Heart right ventricle (tissue), 16 donors: Measurements from ENCODE around the gene GRP. TPM values are rescaled to one million over a fixed set of nuclear protein-coding genes. Genes with fewer than 3 reads are reported as not detected.

Experiments
- ATAC-seq, 8 donors: fragments of 200-7000 bp; cut with Tn5 transposase; one replicate each; pipeline ENCODE4 v1.9.1; 2020; ENCODE audit warnings: mild to moderate bottlenecking in 8 of 8, moderate library complexity in 8 of 8, moderate number of reproducible peaks in 1 of 8
- DNase-seq, 2 donors: peaks; one replicate each; pipeline ENCODE4 v3.0.0-alpha.2; 2020
- H3K27ac ChIP-seq, 10 donors: fragments of 200-600 bp; sonication (generic) in 2 of 10; one replicate each; pipeline versions ENCODE4 v1.5.0 to v1.8.0; 2020 to 2022; ENCODE audit warnings: mild to moderate bottlenecking in 3 of 10
- H3K27me3 ChIP-seq, 7 donors: fragments of 200-600 bp; one replicate each; pipeline ENCODE4 v1.8.0; 2021 to 2022; ENCODE audit warnings: mild to moderate bottlenecking in 2 of 7
- H3K36me3 ChIP-seq, 9 donors: fragments of 200-600 bp; sonication (generic) in 1 of 9; one replicate each; pipeline versions ENCODE4 v1.5.0 to v1.8.0; 2020 to 2022; ENCODE audit warnings: mild to moderate bottlenecking in 2 of 9
- H3K4me1 ChIP-seq, 9 donors: fragments of 200-600 bp; sonication (generic) in 1 of 9; one replicate each; pipeline versions ENCODE4 v1.5.0 to v1.8.0; 2020 to 2022; ENCODE audit warnings: mild to moderate bottlenecking in 4 of 9
- H3K4me3 ChIP-seq, 10 donors: fragments of 200-600 bp; sonication (generic) in 2 of 10; one replicate each; pipeline versions ENCODE4 v1.5.0 to v1.8.0; 2020 to 2022; ENCODE audit warnings: mild to moderate bottlenecking in 7 of 10, moderate library complexity in 2 of 10
- H3K9me3 ChIP-seq, 11 donors: fragments of 200-600 bp in 10 of 11; sonication (generic) in 2 of 11; one replicate each; pipeline versions ENCODE4 v1.5.0 to v1.8.0; 2013 to 2022; ENCODE audit warnings: mild to moderate bottlenecking in 2 of 11, control low read depth in 1 of 11, moderate library complexity in 1 of 11
- WGBS, 2 donors: extraction: QIAGEN DNeasy Blood & Tissue Kit; methylation state at CpG; one replicate each; pipeline ENCODE4 v1.1.7; 2013; ENCODE audit warnings: inconsistent platforms in 1 of 2; 5-methylcytosine and 5-hydroxymethylcytosine counted together
- intact Hi-C, 10 donors: fragments of 100-400 bp; cut with DNase I; formaldehyde crosslinking; loops; one replicate each; pipeline versions ENCODE4 v1.11.1 to v1.14.2; 2022
- polyA plus RNA-seq, 2 donors: library from polyadenylated mRNA; stranded (reverse); fragments of 200-250 nt; gene quantifications; one replicate each; pipeline ENCODE4 v1.2.3, GENCODE V29; 2013
- total RNA-seq, 10 donors: library from RNA; stranded (reverse); fragmentation: NEBNext Ultra II Directional in 3 of 10; extraction: Animal tissue kit (Norgen Biotek cat#: 25700) in 3 of 10; gene quantifications; one replicate each; pipeline versions ENCODE4 v1.2.1 to v1.2.4, GENCODE V29; 2021 to 2023
- TF ChIP-seq, protein P1 (sequence below), 9 donors: fragments of 200-600 bp; sonication (generic) in 2 of 9; IDR thresholded peaks; one replicate each; pipeline versions ENCODE4 v1.5.0 to v1.8.0; 2021 to 2022; ENCODE audit warnings: antibody characterized with exemption in 9 of 9, mild to moderate bottlenecking in 5 of 9, moderate library complexity in 1 of 9
- donor health status: Arrhythmogenic right ventricular cardiomyopathy.
- donor health status: ischemic (EF 13 %, LVEDD 7.1; RV severe dilation, severe dysfunction).
- donor health status: healthy with polysubstance abuse.
- donor health status: DM: no; HTN: yes; CAD: no.
- donor health status: DM: no; HTN: no; CAD: no.
- donor health status: ischemic (EF 25% LVEDD 6.9; RV normal size, moderate dysfunction).
- donor health status: ischemic (EF 25% LVEDD 5.7; RV mildly dilated, moderate dysfunction).
- donor health status: healthy.
- donor health status: DM: yes; HTN: yes; CAD: no.
- donor health status: Ischemic cardiomyopathy.
- donor health status: ischemic (EF 35%, LVEDD 5.7; RV mildly dilated, moderate dysfunction).
- donor health status: nonischemic (EF 11% LVEDD 7.7; RV severe dilation, severe dysfunction).
- donor health status: DM: yes; HTN: yes; CAD: no.
- donor health status: PGD.
- donor health status: ischemic (EF 29% LVEDD 5.4; RV normal size, mild dysfunction).
- donor health status: nonischemic (EF 23%, LVEDD 6.1; RV moderate dilation, normal function).

Gene GRP
- total and polyA plus RNA-seq, 12 donors = not detected

DNA sequence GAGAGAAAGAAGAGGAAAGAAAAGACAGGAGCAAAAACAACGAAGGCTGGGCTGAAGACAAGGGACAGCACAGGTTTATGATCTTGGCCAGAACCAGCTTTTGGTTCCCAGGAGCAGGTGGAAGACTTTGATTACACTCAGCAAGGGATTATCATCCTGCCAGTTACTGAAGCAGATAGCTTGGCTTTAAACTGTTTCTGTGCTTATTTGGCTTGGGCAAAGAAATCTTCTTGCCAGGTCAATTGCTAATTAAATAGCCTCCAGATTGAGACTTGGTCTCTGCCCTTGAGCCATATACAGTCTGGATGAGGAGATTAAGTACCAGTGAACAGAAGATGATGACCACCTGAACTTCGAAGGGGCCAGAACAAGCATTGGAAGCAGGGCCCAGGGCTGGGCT, 22.3 kb upstream of the GRP start:
- 50 to 62% methylated on average over 2 of the region's 2 CpGs for WGBS, 2 donors
- TF ChIP-seq, protein P1, sequence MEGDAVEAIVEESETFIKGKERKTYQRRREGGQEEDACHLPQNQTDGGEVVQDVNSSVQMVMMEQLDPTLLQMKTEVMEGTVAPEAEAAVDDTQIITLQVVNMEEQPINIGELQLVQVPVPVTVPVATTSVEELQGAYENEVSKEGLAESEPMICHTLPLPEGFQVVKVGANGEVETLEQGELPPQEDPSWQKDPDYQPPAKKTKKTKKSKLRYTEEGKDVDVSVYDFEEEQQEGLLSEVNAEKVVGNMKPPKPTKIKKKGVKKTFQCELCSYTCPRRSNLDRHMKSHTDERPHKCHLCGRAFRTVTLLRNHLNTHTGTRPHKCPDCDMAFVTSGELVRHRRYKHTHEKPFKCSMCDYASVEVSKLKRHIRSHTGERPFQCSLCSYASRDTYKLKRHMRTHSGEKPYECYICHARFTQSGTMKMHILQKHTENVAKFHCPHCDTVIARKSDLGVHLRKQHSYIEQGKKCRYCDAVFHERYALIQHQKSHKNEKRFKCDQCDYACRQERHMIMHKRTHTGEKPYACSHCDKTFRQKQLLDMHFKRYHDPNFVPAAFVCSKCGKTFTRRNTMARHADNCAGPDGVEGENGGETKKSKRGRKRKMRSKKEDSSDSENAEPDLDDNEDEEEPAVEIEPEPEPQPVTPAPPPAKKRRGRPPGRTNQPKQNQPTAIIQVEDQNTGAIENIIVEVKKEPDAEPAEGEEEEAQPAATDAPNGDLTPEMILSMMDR (IDR thresholded peaks at IDR 0.05) = no peak
- intact Hi-C loops = no loop called here

DNA sequence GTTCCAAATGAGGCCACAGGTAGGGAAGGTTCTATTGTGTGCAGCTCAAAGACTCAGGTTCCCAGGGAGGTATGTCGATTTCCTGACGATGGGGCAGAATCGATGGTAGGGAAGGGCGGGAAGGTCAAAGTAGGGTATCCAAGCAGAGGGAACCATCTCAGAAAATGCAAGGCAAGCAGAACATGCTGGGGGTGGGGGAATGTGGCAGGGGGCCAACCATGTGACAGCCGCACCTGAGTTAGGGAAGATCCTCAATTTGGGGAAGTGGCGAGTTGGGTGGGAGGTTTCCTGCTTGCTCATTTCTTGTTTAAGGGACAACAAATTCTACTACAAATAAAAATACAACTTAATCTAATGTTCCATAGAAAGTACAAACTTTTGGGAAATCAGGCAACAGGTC, 21.7 kb upstream of the GRP start:
- H3K4me3 ChIP-seq = no peak overlapping the region
- no peaks in the 10 kb centered on the region for H3K4me1 ChIP-seq
- H3K27me3 ChIP-seq = peaks cover 0 to 19% (median 8%) of the 10 kb centered on the region in 7 donors
- H3K36me3 ChIP-seq = no peaks in the 10 kb centered on the region
- H3K27ac ChIP-seq = no peak overlapping the region
- H3K9me3 ChIP-seq = no peaks in the 10 kb centered on the region
- WGBS, 2 donors = 77 to 81% methylated on average over 6 of the region's 6 CpGs
- TF ChIP-seq, protein P1 (IDR thresholded peaks at IDR 0.05) = no peak
- DNase-seq (no peak), ATAC-seq (no peak)
- intact Hi-C loops = no loop called here

More for the DNA sequence above, 22.3 kb upstream of the GRP start:
- H3K9me3 ChIP-seq = no peaks in the 10 kb centered on the region
- H3K36me3 ChIP-seq = no peaks in the 10 kb centered on the region
- peaks cover 0 to 17% (median 8%) of the 10 kb centered on the region in 7 donors for H3K27me3 ChIP-seq
- H3K27ac ChIP-seq = no peak overlapping the region
- no peak for DNase-seq
- no peak overlapping the region for H3K4me3 ChIP-seq
- ATAC-seq = no peak
- no peaks in the 10 kb centered on the region for H3K4me1 ChIP-seq

DNA sequence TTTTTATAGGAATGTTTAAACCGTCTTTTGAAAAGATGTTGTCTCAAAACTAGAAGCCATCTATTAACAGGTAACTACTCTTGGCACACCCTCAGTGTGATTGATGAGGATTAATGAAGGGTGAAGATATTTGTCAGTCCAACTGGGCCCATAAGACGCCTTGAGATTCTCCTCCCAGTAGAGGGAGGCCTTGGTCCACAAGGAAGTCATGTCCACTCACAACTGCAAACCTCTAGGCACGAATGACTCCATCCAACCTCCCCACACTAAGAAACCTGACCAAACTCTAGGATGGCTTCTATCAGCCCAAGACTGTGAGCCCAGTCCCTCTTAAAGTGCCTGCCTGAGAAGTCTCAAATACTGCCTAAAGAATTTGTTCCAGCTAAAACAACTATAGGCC, 19.2 kb upstream of the GRP start:
- no peaks in the 10 kb centered on the region for H3K4me1 ChIP-seq
- TF ChIP-seq, protein P1 (IDR thresholded peaks at IDR 0.05) = no peak
- no peak overlapping the region for H3K27ac ChIP-seq
- H3K9me3 ChIP-seq = no peaks in the 10 kb centered on the region
- DNase-seq (no peak), ATAC-seq (no peak)
- H3K27me3 ChIP-seq = peaks cover 0 to 26% (median 10%) of the 10 kb centered on the region in 7 donors
- intact Hi-C loops = no loop called here
- H3K4me3 ChIP-seq = no peak overlapping the region
- H3K36me3 ChIP-seq = no peaks in the 10 kb centered on the region
- 70 to 74% methylated on average over 3 of the region's 3 CpGs for WGBS, 2 donors

DNA sequence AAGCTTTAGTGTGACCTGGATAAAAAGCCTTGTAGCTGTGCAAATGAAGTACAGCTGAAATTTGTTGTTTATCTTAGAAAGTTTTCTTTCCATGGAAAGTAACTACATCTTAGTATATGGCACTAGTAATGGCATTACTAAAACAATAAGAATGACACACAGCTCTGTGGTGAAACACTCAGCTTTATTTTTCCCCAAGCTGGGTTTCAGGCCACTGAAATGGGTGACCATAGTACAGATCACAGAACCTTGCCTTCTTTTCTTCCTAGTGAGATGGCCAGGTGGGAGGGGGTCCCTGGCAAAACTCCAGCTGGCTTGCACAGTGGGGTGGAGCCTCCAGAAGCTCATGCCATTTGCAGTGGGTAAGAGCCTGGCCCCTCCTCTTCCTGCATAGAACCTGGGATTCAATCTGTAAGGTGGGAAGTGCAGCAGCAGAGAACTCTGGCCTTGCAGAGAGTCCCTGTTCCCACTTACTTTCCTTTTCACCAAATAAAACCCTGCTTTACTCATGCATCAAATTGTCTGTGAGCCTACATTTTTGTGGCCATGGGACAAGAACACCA, 17.6 kb upstream of the GRP start:
- TF ChIP-seq, protein P1 (IDR thresholded peaks at IDR 0.05) = no peak
- peaks cover 0 to 26% (median 11%) of the 10 kb centered on the region in 7 donors for H3K27me3 ChIP-seq
- ATAC-seq = no peak
- no peak overlapping the region for H3K4me3 ChIP-seq
- no peaks in the 10 kb centered on the region for H3K4me1 ChIP-seq
- no peaks in the 10 kb centered on the region for H3K9me3 ChIP-seq
- no peak for DNase-seq
- no peak overlapping the region for H3K27ac ChIP-seq
- intact Hi-C loops = no loop called here
- H3K36me3 ChIP-seq = no peaks in the 10 kb centered on the region
